Measurements from ENCODE around the gene UGT2A3.
"Not testable (repeated sequence)": the region's sequence is repeated elsewhere in the genome, so short reads cannot be mapped to it uniquely, and the experiment has no call there.

Gene UGT2A3

DNA sequence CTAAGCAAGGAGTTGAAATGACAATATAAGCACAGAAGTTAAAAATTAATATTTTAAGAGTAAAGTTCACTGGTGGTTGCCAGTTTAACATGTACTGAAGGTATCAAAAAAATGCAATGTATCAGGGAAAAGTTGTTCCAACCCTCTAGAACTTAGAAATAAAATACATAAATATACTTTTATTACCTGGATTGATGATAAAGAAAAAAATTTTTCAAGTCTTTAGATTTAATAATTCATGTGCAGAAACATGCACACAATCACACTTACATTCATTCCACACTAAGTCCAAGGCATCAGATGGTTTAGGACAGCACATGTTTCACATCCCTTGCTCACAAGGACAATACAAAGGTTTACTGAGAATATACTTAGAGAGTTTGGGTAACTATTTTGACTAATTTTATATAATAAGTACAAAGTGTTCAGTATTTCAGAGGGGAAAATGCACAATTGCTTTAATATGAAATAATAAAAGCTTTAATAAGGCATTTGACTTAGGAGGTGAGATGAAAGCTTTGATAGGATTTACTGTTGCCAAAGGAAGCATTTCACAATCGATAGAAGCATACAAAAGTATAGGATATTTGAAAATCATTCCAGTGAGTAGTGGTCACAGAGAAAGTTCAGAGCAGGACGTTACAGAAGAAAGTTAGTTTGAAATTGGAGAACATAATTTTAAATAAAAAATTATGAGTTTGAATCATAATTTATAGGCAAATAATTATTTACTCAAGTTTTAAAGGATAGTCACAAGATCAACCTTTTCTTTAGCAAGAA lies 392 bp upstream of the UGT2A3 start:
- POLR2A ChIA-PET, result no interaction called here
- CTCF ChIA-PET, result interaction anchor here (1.0 kb wide), 1 partner anchor 11 kb away, joined by 3 read pairs; no protein-coding TSS in a partner anchor
- no peak for DNase-seq (ENCODE audit: extremely low spot score)
- TF ChIP-seq, protein P1, sequence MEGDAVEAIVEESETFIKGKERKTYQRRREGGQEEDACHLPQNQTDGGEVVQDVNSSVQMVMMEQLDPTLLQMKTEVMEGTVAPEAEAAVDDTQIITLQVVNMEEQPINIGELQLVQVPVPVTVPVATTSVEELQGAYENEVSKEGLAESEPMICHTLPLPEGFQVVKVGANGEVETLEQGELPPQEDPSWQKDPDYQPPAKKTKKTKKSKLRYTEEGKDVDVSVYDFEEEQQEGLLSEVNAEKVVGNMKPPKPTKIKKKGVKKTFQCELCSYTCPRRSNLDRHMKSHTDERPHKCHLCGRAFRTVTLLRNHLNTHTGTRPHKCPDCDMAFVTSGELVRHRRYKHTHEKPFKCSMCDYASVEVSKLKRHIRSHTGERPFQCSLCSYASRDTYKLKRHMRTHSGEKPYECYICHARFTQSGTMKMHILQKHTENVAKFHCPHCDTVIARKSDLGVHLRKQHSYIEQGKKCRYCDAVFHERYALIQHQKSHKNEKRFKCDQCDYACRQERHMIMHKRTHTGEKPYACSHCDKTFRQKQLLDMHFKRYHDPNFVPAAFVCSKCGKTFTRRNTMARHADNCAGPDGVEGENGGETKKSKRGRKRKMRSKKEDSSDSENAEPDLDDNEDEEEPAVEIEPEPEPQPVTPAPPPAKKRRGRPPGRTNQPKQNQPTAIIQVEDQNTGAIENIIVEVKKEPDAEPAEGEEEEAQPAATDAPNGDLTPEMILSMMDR (IDR thresholded peaks at IDR 0.05; ENCODE audit: control extremely low read depth, extremely low read depth, low read depth, missing control alignments), result no peak

DNA sequence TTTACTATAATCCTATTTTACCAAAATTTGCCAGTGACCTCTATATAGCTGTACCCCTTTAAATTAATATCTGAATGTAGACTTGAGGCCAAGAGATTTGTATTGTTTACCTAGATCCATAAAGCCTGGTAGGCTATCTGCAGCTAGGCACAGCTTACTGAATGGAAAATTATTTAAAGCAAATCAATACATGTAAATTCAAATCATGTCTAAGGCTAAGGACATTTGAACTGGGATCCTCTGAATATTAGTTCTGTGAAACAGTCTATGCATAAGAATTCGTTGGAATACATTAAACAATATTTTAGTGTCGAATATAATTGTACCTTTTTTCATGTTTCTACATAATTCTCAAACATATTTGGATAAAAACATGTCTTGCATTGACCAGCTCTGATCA lies 1.6 kb downstream of the UGT2A3 start:
- no peak for DNase-seq (ENCODE audit: extremely low spot score)
- CTCF ChIA-PET, result no interaction called here
- POLR2A ChIA-PET, result no interaction called here
- TF ChIP-seq, protein P1 (IDR thresholded peaks at IDR 0.05; ENCODE audit: control extremely low read depth, extremely low read depth, low read depth, missing control alignments), result no peak

DNA sequence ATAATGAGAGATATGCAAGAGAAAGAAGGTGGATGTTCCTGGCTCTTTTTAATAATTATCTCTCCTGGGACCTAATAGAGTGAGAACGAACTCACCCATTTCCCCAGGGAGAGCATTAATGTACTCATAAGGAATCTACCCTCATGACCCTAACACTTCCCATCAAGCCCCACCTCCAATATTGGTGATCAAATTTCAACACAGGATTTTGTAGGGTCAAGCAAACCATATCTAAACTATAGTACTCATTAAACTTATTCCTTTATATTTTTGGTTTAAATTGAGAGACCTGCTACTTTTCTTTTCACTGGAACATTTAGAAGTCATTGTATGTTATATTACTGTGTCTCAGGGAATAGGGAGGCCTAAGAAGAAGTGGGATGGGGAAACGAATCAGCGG lies 2.6 kb downstream of the UGT2A3 start:
- DNase-seq (ENCODE audit: extremely low spot score), result no peak
- POLR2A ChIA-PET, result no interaction called here
- CTCF ChIA-PET, result no interaction called here
- TF ChIP-seq, protein P1 (IDR thresholded peaks at IDR 0.05; ENCODE audit: control extremely low read depth, extremely low read depth, low read depth, missing control alignments), result no peak

DNA sequence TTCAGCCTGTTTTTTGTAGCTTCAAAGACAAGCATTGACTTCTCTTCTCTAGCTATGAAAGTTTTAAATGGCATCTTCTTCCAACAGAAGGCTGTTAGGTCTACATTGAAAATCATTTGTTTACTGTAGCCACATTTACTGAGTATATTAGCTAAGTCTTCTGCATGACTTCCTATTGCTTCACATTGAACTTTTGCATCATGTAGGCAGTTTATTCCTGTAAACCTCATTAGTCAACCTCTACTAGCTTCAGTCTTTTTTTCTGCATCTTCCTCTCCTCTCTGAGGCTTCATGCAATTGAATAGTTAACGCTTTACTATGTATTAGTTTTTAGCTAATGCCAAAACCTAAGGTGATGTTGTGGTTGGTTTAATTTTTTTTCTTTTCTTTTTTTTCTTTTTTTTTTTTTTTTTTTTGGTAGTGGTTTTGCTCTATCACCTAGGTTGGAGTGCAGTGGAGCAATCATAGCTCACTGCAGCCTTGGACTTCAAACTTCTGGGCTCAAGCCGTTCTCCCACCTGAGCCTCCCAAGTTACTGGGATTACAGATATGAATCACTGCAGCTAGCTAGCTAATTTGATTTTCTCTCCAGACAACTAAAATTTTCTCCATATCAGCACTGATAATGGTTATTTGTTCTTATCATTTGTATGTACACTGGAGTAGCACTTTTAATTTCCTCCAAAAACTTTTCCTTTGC lies 3.4 kb downstream of the UGT2A3 start:
- CTCF ChIA-PET, result interaction anchor here (1.4 kb wide), 1 partner anchor 13 kb away, joined by 5 read pairs; no protein-coding TSS in a partner anchor
- TF ChIP-seq, protein P1 (IDR thresholded peaks at IDR 0.05; ENCODE audit: control extremely low read depth, extremely low read depth, low read depth, missing control alignments), result no peak
- no peak for DNase-seq (ENCODE audit: extremely low spot score)
- POLR2A ChIA-PET, result no interaction called here

DNA sequence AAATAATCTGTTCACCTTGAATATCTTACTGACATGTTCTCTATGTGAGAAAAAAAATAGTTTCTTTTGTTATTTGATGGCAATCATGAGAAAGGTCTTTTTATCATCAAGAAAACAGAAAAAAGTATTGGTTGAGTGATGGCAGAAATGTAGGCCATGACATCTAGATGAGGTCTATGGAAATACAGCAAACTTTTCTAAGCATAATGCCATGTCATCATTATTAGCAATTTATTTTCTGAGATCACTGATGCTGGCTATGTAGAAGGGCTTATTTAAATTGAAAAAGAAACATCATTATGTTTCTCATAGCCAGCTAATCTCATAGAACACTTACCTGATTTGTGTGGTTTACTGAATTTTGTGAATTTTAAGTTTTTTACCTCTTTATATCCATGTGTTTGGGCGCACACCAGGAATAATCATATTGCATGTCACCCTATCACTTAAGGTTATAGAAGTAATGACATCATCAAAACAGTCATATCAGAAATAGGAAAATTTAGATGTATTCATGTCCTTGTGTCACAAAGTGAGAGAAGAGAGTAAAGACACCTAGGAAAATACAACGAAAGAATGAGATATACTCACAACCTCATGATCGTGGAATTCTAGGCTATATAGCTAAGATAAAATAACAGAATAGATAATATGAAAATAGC lies 22.4 kb downstream of the UGT2A3 start:
- TF ChIP-seq, protein P1 (IDR thresholded peaks at IDR 0.05; ENCODE audit: control extremely low read depth, extremely low read depth, low read depth, missing control alignments), result no peak
- no peak for DNase-seq (ENCODE audit: extremely low spot score)
- ChIA-PET POLR2A (no interaction called here), CTCF (no interaction called here)

DNA sequence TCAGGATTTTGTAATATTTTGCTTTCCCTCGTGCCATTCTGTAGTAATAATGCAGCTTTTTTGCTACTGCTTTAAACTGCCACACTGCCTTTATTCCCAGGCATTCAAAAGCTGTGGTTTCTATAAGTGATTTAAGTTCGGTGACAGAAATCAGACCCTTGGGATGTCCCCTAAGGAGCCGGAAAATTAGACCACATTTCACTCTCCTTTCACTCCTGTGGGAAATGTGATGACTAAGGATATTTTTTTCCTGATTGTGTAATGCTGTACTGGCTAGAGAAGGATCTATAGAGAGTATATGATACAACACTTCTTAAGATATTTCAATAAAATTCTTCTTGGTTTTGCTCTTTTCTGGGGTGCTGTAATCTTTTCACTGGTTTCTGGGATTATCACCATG lies 24.4 kb downstream of the UGT2A3 start:
- TF ChIP-seq, protein P1 (IDR thresholded peaks at IDR 0.05; ENCODE audit: control extremely low read depth, extremely low read depth, low read depth, missing control alignments), result no peak
- no peak for DNase-seq (ENCODE audit: extremely low spot score)
- ChIA-PET POLR2A (no interaction called here), CTCF (interaction anchor here (0.9 to 1.1 kb wide), 2 partner anchors 13 to 30 kb away, joined by 3 to 4 read pairs; no protein-coding TSS in a partner anchor)

DNA sequence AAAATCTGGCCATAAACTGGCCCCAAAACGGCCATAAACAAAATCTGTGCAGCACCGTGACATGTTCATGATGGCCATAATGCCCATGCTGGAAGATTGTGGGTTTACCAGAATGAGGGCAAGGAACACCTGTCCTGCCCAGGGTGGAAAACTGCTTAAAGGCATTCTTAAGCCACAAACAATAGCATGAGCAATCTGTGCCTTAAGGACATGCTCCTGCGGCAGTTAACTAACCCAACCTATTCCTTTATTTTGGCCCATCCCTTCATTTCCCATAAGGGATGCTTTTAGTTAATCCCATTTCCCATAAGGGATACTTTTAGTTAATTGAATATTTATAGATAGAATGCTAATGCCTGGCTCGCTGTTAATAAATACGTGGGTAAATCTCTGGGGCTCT lies 29.4 kb downstream of the UGT2A3 start:
- POLR2A ChIA-PET; DNase-seq (ENCODE audit: extremely low spot score): not testable (repeated sequence)

More for the DNA sequence above, 29.4 kb downstream of the UGT2A3 start:
- CTCF ChIA-PET, result interaction anchor here (1.9 kb wide), 1 partner anchor 32 kb away, joined by 5 read pairs; no protein-coding TSS in a partner anchor
